Metanephros (tissue), 2 donors: ENCODE results near the gene HDAC4. TPM values are rescaled to one million over a fixed set of nuclear protein-coding genes. Genes with fewer than 3 reads are reported as not detected.

ENCODE experiments used
- small RNA-seq: library from RNA; depleted of rRNA; stranded (forward); fragments of <200 nt; gene quantifications from one replicate; pipeline ENCODE3, GENCODE V24; 2014; ENCODE audit warnings: low replicate concordance
- total RNA-seq: library from RNA; depleted of rRNA; stranded (reverse); fragments of >200 nt; gene quantifications from one replicate; pipeline ENCODE4 v1.2.3, GENCODE V29; 2014

HDAC4 gene
- 40.9 TPM for total RNA-seq

DNA sequence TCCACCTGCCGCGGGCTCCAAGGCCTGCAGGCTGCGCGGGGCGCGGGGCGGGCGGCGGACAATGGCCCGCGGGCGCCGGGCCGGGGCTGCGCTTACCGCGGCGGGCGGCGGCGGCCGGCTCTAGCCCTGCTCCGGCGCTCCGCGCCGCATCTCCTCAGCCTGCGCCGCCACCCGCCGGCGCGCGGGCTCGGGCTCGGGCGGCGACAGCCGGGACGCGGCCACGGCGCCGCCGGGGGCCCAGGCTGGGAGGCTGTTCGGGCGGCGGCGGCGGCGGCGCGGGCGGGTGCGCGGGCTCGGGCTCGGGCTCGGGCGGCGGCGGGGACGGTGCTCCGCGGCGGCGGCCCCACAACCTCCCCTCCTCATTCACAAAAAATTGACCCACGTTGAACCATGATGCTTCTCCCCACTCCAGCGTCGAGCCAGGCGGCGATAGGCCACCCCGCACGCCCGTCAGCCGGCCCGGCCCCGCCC, at the start of gene HDAC4:
Gene HDAC4, minus strand, starts transcription at position 425 of the 471 bp plus-strand sequence. CDS start 48,321 bp downstream, outside the sequence.

Small RNA genes lying within 50 kb of the gene (small RNA-seq; reads per million reads assigned to genes)
- 0.70 reads per million, percentile 74 among the genes with 10 or more reads in this experiment for gene MIR2467
- not detected for gene MIR4269
- not detected for gene MIR4440
- gene MIR4441: not detected
